Neural cell (in vitro differentiated cells): ENCODE results near the gene GDPD5. TPM values are rescaled to one million over a fixed set of nuclear protein-coding genes. Genes with fewer than 3 reads are reported as not detected.

Experiments used
- H2AFZ ChIP-seq: fragments of 200-600, 300-800 bp; sonication (generic), shearing (Covaris generic); 2 replicates; pipeline ENCODE4 v1.6.0; 2014; ENCODE audit warnings: low read depth, mild to moderate bottlenecking, antibody characterized with exemption, low read length, moderate library complexity
- H3F3A ChIP-seq: fragments of 200-600 bp; shearing (Covaris generic); 2 replicates; pipeline ENCODE4 v1.6.1; 2016; ENCODE audit warnings: mild to moderate bottlenecking, moderate library complexity, mixed read lengths, antibody characterized with exemption, low read length; ENCODE audit not compliant: insufficient read depth, poor library complexity, severe bottlenecking
- H3K27ac ChIP-seq: fragments of 200-600, 300-800 bp; sonication (generic), shearing (Covaris generic); 2 replicates; pipeline ENCODE4 v1.5.1; 2014; ENCODE audit warnings: mild to moderate bottlenecking, low read length, moderate library complexity
- H3K27me3 ChIP-seq: fragments of 300-800, 200-600 bp; sonication (generic), shearing (Covaris generic); 2 replicates; pipeline ENCODE4 v1.6.0; 2014; ENCODE audit warnings: mild to moderate bottlenecking, low read depth, low read length, moderate library complexity; ENCODE audit not compliant: insufficient read depth
- H3K36me3 ChIP-seq: fragments of 300-800, 200-600 bp; sonication (generic), shearing (Covaris generic); 2 replicates; pipeline ENCODE4 v1.5.1; 2014; ENCODE audit warnings: mild to moderate bottlenecking, antibody characterized with exemption, low read length, moderate library complexity; ENCODE audit not compliant: insufficient read depth
- H3K4me2 ChIP-seq: fragments of 300-800, 200-600 bp; sonication (generic), shearing (Covaris generic); 2 replicates; pipeline ENCODE4 v1.6.0; 2014; ENCODE audit warnings: mild to moderate bottlenecking, low read length
- H3K4me3 ChIP-seq: fragments of 300-800, 200-600 bp; sonication (generic), shearing (Covaris generic); 2 replicates; pipeline ENCODE4 v1.5.1; 2014; ENCODE audit warnings: mild to moderate bottlenecking, low read length, moderate library complexity
- H3K79me2 ChIP-seq: fragments of 200-600 bp; shearing (Covaris generic); replicated peaks from 2 replicates; pipeline ENCODE4 v1.6.0; 2014; ENCODE audit warnings: mild to moderate bottlenecking, low read length, moderate library complexity; ENCODE audit not compliant: insufficient read depth
- H3K9ac ChIP-seq: fragments of 300-800, 200-600 bp; sonication (generic), shearing (Covaris generic); 2 replicates; pipeline ENCODE4 v1.6.1; 2016; ENCODE audit warnings: mild to moderate bottlenecking, low read length, mixed read lengths
- H3K9me2 ChIP-seq: fragments of 200-600 bp; shearing (Covaris generic); 2 replicates; pipeline ENCODE4 v1.6.1; 2016; ENCODE audit warnings: mild to moderate bottlenecking, low read length, mixed read lengths; ENCODE audit not compliant: insufficient read depth
- H3K9me3 ChIP-seq: fragments of 200-600, 300-800 bp; sonication (generic), shearing (Covaris generic); 2 replicates; pipeline ENCODE4 v1.6.1; 2016; ENCODE audit warnings: mild to moderate bottlenecking, mixed run types, low read length, moderate library complexity, mixed read lengths
- H4K20me1 ChIP-seq: fragments of 200-600 bp; shearing (Covaris generic); 2 replicates; pipeline ENCODE4 v1.6.1; 2016; ENCODE audit warnings: mild to moderate bottlenecking, mixed run types; ENCODE audit not compliant: insufficient read depth
- CTCF ChIP-seq: fragments of 450-650 bp; IDR thresholded peaks from 2 replicates; pipeline ENCODE4 v1.5.1; 2014; ENCODE audit warnings: antibody characterized with exemption, mild to moderate bottlenecking, moderate library complexity; ENCODE audit not compliant: poor library complexity, severe bottlenecking
- EP300 ChIP-seq: fragments of 450-650 bp; conservative IDR thresholded peaks from 2 replicates; pipeline ENCODE4 v1.6.1; 2014; ENCODE audit warnings: antibody characterized with exemption, mild to moderate bottlenecking, moderate library complexity; ENCODE audit not compliant: poor library complexity, severe bottlenecking
- EZH2 ChIP-seq: fragments of 200-600, 300-800 bp; shearing (Covaris generic), sonication (generic); IDR thresholded peaks from 2 replicates; pipeline ENCODE4 v1.6.1; 2014; ENCODE audit warnings: antibody characterized with exemption, low read length, borderline replicate concordance, mild to moderate bottlenecking; ENCODE audit not compliant: insufficient read depth, poor library complexity, severe bottlenecking
- MXI1 ChIP-seq: fragments of 450-650 bp; conservative IDR thresholded peaks from 2 replicates; pipeline ENCODE4 v1.6.1; 2014; ENCODE audit warnings: antibody characterized with exemption, mild to moderate bottlenecking; ENCODE audit not compliant: poor library complexity, severe bottlenecking
- POLR2AphosphoS5 ChIP-seq: IDR thresholded peaks from 2 replicates; pipeline ENCODE4 v1.6.1; 2012
- RAD21 ChIP-seq: fragments of 450-650 bp; conservative IDR thresholded peaks from 2 replicates; pipeline ENCODE4 v1.6.1; 2014; ENCODE audit warnings: antibody characterized with exemption, mild to moderate bottlenecking, moderate library complexity
- REST ChIP-seq: IDR thresholded peaks from 2 replicates; pipeline ENCODE4 v1.6.1; 2012; ENCODE audit warnings: borderline replicate concordance
- SMC3 ChIP-seq: fragments of 450-650 bp; conservative IDR thresholded peaks from 2 replicates; pipeline ENCODE4 v1.6.1; 2014; ENCODE audit warnings: antibody characterized with exemption, mild to moderate bottlenecking, moderate library complexity; ENCODE audit not compliant: poor library complexity
- TAF1 ChIP-seq: IDR thresholded peaks from 2 replicates; pipeline ENCODE4 v1.6.1; 2012; ENCODE audit warnings: low read depth
- polyA plus RNA-seq: library from polyadenylated mRNA; depleted of rRNA; stranded (reverse); fragments of >200 nt; gene quantifications from 2 replicates; pipeline ENCODE4 v1.2.3, GENCODE V29; 2014

GDPD5 gene
- polyA plus RNA-seq, 1 donor from 2014 or later: 19.2 TPM

GRCh38 chr11:75531325-75531724, 5.6 kb upstream of the GDPD5 start:
- no peak overlapping the region for H3K27ac ChIP-seq
- no peak overlapping the region for H3K9ac ChIP-seq
- no peaks in the 10 kb centered on the region for H3K36me3 ChIP-seq
- H3K4me3 ChIP-seq: no peak overlapping the region
- H2AFZ ChIP-seq: no peak overlapping the region
- TF ChIP-seq CTCF: no peak
- no peak for TF ChIP-seq EP300
- no peak for TF ChIP-seq POLR2AphosphoS5
- TF ChIP-seq REST: no peak
- no peak for TF ChIP-seq TAF1
- TF ChIP-seq SMC3: no peak
- TF ChIP-seq RAD21: no peak
- TF ChIP-seq EZH2: no peak
- no peaks in the 10 kb centered on the region for H3K9me3 ChIP-seq
- peaks cover 6% of the 10 kb centered on the region for H3F3A ChIP-seq
- no peaks in the 10 kb centered on the region for H3K27me3 ChIP-seq
- H3K79me2 ChIP-seq: no peaks in the 10 kb centered on the region
- no peaks in the 10 kb centered on the region for H4K20me1 ChIP-seq
- no peaks in the 10 kb centered on the region for H3K9me2 ChIP-seq
- no peak overlapping the region for H3K4me2 ChIP-seq

GRCh38 chr11:75530577-75530976, 4.8 kb upstream of the GDPD5 start:
- no peaks in the 10 kb centered on the region for H3K27me3 ChIP-seq
- H3K9me2 ChIP-seq: no peaks in the 10 kb centered on the region
- no peak overlapping the region for H3K27ac ChIP-seq
- H2AFZ ChIP-seq: no peak overlapping the region
- H3K9me3 ChIP-seq: no peaks in the 10 kb centered on the region
- no peak overlapping the region for H3K9ac ChIP-seq
- peaks cover 6% of the 10 kb centered on the region for H3F3A ChIP-seq
- TF ChIP-seq SMC3 (no peak), REST (no peak), POLR2AphosphoS5 (no peak), MXI1 (no peak), CTCF (no peak), RAD21 (no peak), EZH2 (no peak), TAF1 (no peak), EP300 (no peak)
- no peaks in the 10 kb centered on the region for H4K20me1 ChIP-seq
- no peak overlapping the region for H3K4me3 ChIP-seq
- no peaks in the 10 kb centered on the region for H3K79me2 ChIP-seq
- H3K36me3 ChIP-seq: no peaks in the 10 kb centered on the region
- H3K4me2 ChIP-seq: no peak overlapping the region
